ENCODE measurements around the gene KIF19.
A peak's percentile ranks its signal among the peaks of the same experiment; 100 is the strongest.

Gene KIF19

DNA sequence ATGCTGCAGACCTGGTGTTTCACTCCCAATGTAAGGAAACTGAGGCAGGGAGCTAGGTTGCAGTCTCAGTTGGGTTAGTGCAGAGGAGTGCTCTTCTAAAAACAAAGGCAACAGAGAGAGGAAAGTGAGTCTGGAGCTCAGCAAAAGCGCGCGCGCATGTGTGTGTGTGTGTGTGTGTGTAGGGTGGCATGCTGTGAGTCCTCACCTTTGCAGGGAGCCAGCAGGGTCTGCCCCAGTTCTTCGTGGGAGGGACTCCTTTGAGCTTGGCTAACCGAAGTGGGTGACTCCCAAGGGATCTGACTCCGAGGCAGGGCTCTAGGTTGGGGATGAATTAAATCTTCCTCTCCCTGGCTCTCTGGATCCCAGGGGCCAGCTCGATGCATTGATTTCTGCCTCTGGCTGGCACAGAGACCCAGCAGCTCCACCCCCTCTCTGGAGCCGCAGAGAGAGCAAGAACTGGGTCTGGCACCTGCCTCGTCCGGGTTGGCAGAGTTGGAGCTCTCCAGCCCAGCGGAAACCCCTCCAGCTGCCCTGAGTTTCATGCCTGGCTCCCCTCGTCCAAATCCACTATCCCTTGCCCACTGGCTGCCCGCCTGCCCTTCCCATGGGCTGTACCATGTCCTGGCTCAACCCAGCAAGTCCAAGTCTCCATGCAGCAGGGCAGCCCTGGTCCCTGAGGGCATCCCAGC is 36.9 kb downstream of the KIF19 start:
- TF ChIP-seq, protein P1, sequence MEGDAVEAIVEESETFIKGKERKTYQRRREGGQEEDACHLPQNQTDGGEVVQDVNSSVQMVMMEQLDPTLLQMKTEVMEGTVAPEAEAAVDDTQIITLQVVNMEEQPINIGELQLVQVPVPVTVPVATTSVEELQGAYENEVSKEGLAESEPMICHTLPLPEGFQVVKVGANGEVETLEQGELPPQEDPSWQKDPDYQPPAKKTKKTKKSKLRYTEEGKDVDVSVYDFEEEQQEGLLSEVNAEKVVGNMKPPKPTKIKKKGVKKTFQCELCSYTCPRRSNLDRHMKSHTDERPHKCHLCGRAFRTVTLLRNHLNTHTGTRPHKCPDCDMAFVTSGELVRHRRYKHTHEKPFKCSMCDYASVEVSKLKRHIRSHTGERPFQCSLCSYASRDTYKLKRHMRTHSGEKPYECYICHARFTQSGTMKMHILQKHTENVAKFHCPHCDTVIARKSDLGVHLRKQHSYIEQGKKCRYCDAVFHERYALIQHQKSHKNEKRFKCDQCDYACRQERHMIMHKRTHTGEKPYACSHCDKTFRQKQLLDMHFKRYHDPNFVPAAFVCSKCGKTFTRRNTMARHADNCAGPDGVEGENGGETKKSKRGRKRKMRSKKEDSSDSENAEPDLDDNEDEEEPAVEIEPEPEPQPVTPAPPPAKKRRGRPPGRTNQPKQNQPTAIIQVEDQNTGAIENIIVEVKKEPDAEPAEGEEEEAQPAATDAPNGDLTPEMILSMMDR (IDR thresholded peaks at IDR 0.05; ENCODE audit: low read depth, low read length): no peak
- H3K4me3 ChIP-seq (ENCODE audit: low read depth, low read length): no peak overlapping the region

DNA sequence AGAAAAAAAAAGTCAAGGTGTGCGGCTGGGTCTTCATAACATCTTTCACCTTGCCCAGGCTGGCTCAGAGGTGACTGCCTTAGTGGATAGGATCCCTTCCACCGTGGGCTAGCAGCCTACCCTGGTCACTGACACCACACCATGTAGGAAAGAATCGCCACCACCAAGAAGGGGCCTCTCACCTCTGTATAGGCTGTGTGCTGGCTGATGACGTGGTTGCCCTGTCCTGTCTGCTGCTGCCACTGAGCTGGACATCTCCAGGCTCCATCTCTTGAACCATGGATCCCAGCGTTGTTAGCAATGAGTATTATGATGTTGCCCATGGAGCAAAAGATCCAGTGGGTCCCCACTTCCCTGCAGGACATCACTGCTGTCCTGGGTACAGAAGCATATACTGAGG is 41.2 kb downstream of the KIF19 start, which contains the start of gene GPR142:
Gene GPR142 (plus strand): TSS at position 301 of the 400 bp plus-strand sequence. CDS start 2,035 bp downstream, outside the sequence.
- TF ChIP-seq, protein P1 (IDR thresholded peaks at IDR 0.05; ENCODE audit: low read depth, low read length): no peak
- H3K4me3 ChIP-seq (ENCODE audit: low read depth, low read length): no peak within 1 kb of the TSS

DNA sequence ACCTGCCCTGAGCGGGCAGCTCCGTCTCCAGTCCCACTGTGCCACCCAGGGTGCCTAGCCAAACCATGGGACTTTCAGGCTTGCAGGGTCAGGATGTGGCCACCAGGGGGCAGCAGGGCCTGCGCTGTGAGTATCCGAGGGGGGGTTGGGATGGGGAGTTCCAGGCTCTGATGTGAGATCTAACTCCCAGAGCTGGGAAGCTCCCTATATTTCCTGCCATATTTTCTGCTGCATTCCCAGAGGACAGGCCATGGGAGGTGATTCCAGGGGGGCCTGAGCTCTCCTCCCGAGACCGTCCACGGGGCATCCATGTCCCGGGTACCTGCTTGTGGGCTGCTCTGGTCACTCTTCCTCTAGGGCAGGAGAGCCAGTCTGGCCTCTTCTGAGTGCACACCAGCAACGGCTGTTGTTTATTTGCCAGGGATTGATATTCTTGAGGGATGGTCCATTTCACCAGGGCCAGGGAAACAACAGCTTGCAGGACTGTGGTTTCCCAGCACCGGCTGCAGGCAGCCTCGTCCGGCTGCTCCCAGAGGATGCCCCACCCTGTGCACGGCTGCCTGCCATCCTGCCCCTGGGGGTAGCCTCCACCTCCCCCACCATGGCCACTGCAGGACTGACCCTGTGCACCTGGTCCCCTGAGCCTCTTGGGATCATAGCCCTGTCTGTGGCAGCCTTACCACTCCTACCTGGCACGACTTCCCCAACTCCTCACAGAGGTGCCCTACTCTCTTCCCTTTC is 42.5 kb downstream of the KIF19 start:
- H3K4me3 ChIP-seq (ENCODE audit: low read depth, low read length): no peak overlapping the region
- TF ChIP-seq, protein P1 (IDR thresholded peaks at IDR 0.05; ENCODE audit: low read depth, low read length): peak; percentile 74

DNA sequence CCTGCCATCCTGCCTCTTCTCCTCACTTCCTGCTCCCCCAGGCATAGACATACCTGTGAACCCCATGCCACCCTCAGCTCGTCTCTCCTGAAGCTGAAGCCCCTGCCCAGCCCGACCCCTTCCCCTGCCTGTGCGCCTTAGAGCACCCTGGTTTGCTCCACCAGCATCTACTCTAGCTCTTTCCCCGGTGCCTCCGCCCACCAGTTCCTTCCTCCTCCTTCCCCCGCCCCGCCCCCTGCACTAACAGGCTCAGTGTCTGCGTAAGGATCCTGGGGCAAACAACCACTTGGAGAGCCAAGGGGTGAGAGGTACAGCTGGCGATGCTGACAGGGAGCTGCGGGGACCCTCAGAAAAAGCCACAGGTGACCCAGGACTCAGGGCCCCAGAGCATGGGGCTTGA is 43.2 kb downstream of the KIF19 start:
- no peak overlapping the region for H3K4me3 ChIP-seq (ENCODE audit: low read depth, low read length)
- TF ChIP-seq, protein P1 (IDR thresholded peaks at IDR 0.05; ENCODE audit: low read depth, low read length): no peak

DNA sequence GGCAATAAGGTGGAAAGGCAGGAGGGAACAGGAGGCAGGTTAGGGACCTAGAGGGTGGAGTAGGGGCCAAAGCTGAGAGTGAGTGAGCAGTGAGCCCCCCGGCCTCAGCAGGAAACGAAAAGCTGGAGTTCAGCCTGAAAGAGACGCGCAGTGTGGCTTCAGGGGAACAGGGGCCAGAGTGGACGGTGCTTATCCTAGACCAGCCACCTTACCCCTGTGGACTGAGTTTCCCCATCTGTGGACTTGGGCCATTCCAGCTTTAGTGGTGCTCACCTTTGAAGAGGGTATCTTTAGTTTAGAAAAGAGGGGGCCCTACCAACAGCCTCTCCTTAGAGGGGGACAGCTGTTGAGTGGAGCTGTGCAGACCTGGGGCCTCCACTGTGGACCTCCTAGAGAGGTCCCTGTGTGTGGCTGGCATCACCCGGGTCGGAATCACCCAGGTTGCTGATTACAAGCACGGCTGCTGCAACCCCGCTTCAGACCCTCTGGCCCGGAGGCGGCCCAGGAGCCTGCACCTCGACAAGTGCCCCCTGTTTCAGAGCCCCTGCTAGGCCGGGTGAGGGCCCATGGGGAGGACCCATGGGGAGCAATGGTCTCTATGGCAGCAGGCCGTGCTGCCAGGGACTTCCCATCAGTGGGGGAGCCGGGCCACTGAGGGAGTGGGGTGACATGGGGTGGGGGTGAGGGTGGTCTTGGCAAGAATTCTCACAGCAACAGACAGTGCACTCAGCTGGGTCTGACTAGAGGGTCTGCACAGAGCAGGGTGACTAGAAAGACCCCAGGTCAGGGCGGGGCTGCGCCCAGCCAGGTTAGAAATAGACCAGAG is 43.9 kb downstream of the KIF19 start:
- H3K4me3 ChIP-seq (ENCODE audit: low read depth, low read length): no peak overlapping the region
- TF ChIP-seq, protein P1 (IDR thresholded peaks at IDR 0.05; ENCODE audit: low read depth, low read length): no peak

DNA sequence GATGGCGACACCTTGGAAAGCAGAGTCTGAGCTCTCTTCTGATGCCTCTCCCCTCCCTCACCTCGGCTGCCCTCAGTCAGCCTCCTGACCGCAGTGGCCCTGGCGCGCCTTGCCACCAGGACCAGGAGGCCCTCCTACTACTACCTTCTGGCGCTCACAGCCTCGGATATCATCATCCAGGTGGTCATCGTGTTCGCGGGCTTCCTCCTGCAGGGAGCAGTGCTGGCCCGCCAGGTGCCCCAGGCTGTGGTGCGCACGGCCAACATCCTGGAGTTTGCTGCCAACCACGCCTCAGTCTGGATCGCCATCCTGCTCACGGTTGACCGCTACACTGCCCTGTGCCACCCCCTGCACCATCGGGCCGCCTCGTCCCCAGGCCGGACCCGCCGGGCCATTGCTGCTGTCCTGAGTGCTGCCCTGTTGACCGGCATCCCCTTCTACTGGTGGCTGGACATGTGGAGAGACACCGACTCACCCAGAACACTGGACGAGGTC is 45.7 kb downstream of the KIF19 start:
- TF ChIP-seq, protein P1 (IDR thresholded peaks at IDR 0.05; ENCODE audit: low read depth, low read length): no peak
- no peak overlapping the region for H3K4me3 ChIP-seq (ENCODE audit: low read depth, low read length)
